Activated naive CD8-positive, alpha-beta T cell treated with anti-CD3 and anti-CD28 coated beads, Interleukin-2, amount 50 U/mL, for 16 hours (primary cell): ENCODE results near the gene ANTXRL.
"Not testable (repeated sequence)": the region's sequence is repeated elsewhere in the genome, so short reads cannot be mapped to it uniquely, and the experiment has no call there.

Source experiments
- DNase-seq: peaks from one replicate; pipeline ENCODE4 v3.0.0-alpha.2; 2020; ENCODE audit warnings: low read depth, low spot score

The ANTXRL gene

DNA sequence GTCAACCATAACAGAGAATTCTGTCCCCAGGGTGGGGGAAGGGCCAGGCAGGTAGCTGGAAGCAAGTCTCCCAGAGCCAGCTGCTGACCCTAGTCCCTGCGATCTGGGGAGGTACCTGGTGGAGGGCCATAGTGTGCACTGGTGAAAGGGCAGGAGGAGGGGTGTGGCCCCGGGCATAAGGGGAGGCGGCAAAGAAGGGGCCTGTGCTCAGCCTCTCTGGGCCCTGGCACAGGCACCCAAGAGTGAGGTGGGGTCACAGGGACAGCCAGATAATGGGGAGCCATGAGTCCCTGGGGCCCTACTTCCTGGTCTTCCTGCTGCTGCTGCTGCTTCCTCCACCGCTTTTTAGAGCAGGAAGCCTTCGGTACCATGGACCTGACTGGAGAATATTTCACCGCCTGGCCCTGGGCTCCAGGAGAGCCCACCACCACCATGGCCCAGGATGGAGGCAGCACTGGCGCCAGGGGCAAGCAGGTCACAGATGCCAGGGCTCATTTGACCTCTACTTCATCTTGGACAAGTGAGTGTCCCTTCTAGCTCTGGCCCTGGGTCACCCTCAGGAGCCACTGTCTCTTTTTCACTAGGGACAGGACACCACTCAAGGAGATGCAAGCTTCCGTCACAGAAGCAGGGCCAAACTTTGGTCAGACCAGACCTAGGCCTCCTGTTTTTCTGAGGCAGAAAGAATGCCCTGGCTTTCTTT, at the start of gene ANTXRL:
ANTXRL (plus strand) TSS at position 7 of the 703 bp plus-strand sequence; CDS start at position 273, 266 bp downstream.
- DNase-seq: no peak

DNA sequence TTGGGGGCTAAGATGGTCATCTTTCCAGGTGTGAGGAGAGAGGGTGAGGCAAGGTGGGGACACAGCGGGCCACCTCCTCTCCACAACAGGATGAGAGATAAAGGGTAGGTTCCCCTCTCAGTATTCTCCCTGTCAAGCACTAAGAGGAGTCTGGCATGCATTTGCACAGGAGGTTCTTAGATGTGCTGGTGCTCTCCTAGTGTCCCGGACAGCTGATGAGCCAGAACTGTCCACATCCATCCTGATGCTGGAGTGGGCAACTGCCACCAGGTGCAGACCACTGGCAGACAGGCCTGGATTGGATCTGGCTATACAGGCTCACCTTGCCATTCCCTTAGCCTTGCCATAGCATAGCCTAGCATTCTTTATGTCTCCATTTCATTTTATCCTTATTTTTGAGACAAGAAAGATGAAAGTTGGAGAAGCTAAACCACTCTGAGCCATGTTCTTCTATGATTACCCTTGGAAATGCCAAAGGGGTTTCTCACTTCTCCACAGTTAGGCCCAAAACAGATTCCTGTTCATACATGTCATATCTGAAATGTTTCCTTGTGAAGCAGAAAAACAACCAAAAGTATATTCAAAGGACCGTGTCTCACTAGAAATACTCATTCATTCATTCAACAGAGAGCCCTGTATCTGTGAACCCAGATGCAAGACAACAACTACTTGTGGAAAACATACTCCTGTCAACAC, 48.8 kb upstream of the ANTXRL start:
- no peak for DNase-seq

DNA sequence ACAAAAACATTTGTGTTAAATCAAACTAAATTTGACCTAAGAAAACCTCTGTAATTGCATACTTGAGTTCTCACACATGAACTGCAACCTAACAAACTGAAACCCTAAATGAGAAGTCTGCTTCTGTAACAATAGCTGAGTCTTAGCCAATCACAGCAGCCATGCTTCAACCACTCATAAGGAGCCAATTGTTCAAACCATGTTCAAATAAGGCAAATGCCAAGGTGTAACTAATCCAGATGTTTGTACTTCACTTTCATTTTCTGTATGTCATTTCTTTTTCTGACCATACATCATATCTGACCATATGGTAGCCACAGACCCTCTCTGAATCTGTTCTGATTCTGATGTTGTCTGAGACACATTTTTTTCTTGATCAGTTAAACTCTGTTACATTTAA, 47.5 kb upstream of the ANTXRL start:
- DNase-seq: no peak

DNA sequence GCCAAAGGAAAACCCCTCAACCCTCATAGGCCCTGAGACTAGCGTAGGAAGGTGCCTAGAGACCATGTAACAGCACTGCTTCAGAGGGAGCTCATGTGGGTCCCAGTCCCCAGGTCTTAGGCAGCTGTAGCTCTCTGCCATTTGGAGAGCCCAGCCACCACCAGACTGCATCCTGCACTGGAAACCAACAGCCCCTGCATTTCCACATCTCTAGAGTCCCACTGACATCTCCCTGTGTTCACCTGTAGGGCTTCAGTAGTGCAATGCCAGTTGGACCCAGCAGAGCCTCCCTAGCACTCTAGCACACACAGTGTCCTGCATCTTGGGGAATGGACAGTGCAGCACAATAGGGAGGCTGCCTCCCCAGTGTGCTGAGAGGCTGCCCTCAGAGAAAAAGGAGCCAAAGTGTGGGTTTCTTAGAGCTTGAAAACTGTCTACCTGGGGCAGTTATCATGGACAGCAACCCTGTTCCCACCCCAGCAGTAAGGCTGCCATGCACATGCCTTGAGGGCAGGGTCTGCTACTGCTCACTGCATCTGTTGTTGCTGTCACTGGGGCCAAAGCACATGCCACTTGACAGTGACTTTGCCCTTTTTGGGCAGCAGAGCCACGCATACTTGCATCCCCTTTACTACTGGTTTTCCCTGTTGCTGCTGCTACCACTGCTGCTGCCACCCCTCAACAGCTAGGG, 46.7 kb upstream of the ANTXRL start:
- DNase-seq: no peak

DNA sequence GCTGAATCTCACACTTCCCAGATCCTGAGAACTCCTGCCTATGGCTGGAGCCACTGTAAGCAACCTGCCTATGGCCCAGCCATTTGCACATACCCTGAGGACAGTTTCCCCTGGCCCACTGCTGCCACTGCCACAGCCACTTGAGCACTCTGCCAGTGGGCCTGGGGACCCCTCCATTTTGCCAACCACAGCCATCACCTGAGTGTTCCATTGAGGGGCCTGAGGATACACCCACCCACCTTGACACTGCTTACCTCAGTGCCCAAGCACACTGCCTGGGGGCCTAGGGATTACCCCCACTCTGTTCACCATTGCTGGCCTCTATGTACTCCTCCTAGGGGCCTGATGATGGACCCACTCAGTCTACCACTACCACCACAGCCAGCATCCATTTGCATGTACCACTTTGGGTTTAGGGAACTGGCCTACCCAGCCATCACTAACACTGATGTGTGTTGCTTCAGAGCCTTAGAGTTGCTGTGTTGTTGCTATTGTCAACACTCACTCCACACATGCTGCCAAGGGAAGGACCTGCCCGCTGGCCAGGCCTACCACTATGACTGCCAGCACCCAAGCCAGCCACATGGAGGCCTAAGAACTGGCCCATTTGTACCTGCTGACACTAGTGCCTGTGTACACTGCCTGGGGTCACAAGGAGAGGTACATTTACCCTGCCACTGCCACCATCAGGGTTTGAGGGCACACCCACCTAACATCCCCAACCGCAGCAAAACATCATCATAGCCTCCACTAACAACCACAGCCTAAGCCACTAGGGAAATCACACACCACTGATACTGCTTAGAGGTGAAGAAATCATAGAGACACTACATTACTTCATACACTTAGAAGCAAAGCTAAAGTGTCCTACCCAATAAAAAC, 45.9 kb upstream of the ANTXRL start:
- no peak for DNase-seq

DNA sequence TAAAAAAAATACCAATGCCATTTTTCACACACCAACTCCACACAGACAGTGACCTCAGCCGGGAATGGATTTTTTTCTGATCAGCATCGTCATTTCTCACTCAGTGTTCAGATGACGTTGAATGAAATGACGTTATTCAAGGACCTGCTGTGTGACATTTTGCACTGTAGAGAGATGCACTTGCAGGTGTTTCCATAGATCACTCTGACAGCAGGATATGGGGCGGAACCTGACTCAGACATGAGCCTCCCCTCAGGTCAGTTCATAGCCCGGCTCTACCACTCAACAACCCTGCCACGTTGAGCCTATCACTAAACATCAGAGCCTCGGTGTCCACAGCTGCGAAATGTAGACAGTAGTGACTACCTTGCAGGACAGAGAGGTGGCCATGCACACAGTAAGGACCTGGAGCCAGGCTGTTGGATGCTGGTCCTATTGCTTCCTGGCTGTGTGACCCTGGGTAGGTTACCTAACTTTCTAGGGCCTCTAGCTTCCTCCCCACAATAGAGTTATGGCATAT, 41.4 kb upstream of the ANTXRL start:
- DNase-seq: no peak

DNA sequence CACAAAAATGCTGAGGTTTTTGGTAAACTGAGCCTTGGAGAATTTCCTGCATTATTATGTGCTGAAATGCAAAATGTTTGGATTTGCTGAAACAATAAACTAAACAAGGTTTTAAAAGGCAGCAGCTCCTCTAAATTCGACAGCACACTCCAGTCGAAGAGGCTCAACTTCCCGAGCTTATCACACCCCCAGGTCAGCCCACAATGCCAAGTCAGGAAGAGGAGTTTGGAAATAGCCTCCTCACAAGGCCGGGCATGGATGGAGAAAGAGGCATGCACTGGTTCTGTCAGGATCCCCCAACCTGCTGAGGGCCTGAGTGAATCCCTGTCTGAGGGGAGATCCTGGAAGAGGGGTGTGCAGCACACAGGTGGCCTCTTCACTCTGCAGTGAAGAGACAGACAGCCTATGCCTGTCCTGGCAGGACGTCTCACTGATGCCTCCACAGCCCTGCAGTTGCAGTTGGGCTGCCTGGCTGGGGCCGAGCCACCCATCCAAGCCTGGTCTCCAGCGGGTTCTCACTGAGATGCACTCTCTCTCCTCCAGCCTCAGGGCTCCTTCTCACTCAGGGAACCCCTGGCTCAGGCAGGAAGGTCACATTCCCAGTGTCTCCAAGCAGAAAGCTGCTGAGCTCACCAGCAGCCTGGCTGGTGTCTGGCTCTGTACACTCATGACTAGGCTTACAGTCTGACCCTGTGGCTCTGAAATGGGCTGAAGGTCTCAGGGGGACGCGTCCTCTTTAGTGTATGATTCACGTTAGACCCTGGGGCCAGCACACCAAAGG, 40.2 kb upstream of the ANTXRL start:
- DNase-seq: not testable (repeated sequence)

DNA sequence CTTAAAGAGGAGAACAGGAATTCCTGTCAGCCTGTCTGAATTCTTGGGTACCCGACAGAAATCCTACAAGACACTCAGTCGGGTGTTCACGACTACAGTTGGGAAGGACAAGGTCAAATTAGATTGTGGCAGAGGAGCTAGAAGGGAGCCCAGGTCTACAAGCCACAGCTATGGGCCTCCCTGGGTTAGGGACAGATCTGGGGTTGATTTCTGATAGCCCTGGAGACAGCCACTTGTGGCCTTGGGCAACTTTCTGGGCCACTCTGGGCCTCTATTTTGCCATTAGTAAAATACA, 39.7 kb upstream of the ANTXRL start:
- DNase-seq: no peak

DNA sequence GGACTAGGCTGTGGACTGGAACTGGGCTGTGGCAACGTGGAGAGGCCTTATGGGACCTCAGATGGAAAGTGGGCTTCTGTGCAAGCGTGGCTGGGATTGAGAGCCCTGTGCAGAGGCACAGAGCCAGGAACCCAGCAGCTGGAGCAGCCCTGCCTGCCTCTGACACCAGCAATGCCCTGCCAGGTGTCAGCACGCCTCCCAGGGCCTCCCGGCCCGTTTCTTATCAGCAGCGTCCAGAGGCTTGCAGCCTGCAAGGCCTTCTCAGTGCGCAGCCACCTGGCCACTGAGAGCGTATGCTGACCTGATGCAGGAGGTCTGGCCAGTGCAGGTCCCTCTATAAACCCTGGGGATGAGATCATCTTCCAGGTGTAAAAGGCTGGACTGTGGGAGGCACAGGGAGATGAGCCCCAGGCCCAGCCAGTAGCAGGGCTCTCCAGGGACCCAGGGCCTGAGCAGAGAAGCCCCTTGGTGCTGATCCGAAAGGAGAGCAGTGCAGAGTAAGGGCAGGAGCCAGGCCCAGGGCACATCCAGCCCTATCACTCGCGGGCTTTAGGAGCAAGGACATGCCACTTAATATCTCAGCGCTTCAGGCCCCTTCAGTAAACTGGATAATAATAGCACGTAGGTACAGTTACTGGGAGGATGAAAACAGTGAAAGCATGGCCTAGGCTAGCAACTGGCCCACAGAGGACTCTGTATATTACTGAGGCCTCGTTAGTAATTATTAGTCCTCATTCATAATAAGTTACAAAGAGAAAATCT, 38.8 kb upstream of the ANTXRL start:
- DNase-seq: no peak

DNA sequence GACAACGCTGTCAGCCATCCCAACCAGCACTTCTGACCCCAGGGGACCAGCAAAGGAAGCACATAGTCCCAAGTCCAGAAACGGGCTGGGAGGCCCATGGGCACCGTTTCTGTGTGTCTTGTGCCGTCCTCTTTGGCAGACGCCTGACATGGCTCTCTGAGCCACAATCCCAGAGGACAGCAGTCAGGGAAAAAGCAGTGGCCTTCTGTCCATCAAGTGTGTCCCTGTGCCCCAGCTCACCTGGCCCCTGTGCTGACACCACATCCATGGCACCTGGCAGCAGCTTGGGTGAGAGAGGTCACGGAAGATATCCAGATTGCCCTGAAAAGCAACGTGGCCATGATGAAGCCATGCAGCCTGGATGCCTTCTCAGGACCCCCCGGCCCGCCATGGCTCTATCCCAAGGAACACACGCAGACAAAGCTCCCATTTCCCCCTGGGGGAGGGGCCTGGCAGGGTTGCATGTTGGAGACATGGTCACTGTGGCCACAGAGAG, 38.1 kb upstream of the ANTXRL start:
- DNase-seq: no peak

DNA sequence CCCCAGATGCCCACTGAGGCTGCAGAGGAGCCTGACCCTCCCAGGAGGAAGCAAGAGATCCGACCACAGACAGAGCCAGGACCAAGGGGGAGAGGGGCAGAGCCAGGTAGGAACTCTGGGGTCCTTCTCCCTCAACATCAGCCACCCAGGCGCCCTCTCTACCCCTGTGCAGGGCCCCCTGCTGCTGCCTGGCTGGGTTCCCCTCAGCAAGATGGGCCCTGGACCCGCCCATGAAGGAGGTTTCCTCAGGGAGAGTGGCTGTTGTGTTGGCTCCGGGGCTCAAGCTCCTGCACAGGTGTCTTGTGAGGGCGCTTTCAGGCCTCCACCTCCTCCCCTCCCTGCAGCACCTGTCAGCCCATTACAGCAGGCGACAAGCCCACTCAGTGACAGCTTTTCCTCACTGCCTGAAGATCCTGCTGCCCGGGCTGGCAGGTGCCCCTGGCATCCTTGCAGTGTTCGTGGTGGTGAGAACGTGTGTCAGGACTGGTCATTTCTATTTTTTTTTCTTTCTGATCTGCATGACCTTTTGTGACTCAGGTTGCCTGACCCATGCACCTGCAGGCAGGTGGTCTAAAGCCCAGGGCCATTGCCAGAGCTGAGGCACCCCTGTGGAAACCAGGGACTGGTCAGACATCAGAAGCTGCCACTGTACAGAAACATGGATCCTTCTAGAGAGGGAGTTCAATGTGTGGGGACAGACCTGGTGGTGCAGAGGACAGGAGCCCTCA, 37.0 kb upstream of the ANTXRL start:
- not testable (repeated sequence) for DNase-seq

DNA sequence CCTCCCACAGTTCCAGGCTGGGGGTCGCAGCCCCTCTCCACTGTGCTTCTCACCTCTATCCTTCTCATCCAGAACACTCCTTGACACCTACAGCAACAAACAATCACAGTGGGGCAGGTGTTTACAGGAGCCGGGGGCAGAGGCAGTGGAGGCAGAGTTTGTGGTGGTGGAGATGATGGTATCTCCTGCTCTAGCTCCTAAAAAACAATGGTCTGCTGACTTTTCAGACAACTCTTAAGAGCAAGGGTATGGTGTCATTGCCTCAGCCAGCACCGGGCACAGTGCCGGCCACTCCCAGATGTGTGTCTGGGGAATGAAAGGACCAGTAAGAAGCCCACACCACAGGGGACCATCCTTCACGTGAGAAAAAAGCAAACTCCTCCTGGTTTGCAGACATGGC, 36.3 kb upstream of the ANTXRL start:
- no peak for DNase-seq

DNA sequence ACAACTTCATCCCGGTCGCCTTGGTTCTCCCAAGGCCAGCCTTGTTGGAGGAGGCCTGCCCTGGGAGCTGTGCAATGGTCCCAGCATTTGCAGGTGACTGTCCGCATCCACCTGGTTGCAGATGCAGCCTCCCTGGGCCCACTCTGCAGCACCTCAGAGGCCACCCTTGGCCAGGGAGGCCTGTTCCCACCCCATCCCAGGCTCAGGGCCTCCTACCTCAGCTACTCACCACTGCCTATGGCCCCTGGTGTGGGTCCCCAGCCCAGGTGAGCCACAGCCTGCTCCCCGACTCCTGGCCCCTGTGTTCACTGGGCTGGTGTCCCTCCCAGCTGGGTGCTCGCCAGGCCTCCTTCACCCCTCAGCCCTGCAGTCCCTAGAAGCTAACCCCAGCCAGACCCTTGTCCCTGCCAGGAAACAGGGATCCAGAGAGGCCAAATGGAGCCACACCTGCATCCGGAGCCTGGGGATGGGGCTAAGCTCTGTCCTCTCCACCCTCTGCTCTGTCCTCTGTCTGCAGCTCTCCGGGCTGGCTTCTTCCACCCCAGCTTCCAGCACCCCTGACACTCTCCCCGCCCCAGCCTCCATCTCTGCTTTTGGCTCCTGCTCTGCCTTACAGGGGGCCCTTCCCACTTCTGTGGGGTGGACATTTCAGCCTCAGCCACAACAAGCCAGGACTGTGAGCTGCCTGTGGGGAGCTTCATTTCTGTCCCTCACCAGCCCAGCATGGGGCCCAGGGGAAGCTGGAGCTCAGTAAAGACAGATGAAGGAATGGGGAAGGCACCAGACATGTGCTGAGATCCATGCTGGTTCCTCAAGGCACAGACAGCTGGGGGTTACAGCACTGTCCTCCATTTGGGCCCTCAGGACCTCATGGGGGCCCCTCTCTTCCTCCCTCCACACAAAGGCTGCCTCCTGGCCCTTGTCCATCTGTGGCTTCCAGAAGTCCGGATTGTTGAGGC, 35.6 kb upstream of the ANTXRL start:
- DNase-seq: no peak

DNA sequence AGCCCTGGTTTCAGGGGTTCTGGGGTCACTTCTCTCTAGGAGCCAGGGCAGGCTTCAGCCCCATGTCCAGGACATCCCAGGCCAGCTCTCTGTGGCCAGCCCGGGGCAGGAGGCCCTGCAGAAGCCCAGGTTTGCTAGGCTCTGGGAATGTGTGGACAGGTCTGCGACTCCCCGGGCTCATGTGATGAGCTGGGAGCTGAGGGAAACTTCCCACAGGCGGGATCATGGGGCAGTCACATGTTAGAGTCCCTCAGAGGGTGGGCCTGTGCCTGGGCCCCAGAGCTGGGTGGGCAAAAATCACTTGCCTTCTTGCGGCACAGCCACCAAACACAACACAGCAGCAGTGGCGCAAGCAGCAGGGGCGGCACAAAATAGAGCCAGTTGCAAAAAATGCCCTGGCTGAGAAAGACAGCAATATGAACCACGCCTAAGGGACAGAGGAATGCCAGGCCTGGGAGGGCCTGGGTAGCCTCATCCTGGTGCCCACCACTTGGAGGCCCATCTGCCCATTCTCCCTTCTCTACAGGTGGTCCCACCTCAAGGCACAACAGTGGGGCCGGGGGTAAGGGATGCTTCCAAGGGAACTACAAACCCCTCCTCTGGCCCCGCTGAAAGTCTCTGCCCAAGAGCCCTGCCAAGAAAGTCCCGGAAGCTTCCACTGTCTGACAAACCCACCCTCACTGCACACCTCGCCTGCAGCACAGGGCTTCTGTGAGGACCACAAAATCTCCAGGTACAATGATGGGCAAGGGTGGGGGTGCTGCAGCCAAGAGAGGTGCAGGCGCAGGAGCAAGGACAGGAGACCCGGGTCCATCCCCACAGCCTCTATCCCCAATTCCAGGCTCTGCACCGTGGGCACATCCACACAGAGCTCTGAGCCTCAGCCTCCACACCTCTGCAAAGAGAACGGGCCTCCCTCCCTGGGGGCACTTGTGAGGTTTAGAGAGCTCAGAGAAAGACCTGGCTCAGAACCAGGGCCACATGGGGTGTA, 34.6 kb upstream of the ANTXRL start:
- no peak for DNase-seq

DNA sequence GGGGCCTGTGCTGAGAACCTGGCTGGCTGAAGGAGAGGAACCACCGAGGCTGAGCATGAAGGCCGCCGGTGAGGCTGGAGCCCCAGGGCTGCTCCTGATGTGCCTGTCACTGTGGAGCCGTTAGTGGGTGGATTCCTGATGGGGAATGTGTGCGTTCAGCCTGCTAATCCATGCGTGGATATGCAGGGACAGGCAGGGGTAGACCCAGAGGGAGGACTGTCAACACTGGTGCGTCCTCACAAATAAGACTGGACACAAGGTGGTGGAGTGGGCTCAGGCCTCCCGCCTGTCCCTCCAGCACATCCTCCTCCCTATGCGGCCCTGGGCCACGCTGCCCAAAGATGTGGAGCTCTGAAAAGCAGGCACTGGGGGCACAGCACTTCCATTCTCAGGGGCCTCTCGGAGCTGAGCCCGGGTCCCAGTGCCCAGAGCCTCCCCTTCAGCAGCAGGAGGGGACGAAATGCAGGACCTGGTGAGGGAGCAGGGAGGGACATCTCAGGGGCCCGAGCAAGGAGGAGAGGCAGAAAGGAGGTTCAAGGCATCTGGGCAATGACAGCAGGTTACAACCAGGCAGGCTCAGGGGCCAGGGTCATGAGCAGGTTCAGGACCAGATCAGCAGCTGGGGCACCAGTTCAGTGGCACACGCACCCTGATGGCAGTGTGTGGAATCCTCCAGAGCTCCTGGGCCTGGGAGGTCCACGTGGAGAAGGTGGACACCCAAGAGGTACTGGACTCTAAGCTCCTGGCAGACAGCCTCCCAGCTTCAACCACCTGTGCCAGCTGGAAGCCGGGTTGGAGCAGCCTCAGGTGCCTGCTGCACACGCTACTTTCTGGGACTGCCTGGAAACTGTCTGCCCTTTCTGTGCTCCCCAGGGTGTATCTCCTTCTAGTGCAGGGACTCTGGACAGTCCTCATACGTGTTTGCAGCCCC, 33.5 kb upstream of the ANTXRL start:
- DNase-seq: no peak

DNA sequence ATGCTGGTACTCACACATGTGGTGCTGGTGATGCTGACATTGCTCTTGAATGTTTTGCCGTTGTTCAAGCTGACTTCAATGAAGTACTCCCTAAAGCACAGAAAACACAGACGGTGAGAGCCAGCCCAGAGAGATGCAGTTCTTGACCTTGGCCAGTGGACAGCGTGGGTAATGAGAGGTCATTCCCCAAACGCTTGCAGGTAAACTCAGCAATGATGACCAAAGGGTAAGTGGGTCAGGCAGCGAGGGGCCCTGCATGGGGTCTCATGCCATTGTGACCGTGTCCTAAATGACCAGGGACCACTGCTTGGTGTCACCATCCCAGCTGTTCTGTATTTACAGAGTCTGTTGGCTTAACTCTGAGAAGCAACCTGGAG, 32.8 kb upstream of the ANTXRL start:
- no peak for DNase-seq
